ENCODE measurements around the gene PALM2AKAP2. TPM values are rescaled to one million over a fixed set of nuclear protein-coding genes. Genes with fewer than 3 reads are reported as not detected.
A peak's percentile ranks its signal among the peaks of the same experiment; 100 is the strongest.

Gene PALM2AKAP2
- total and polyA plus RNA-seq, 5 donors, result 7.6 to 130 (median 85.2) TPM

DNA sequence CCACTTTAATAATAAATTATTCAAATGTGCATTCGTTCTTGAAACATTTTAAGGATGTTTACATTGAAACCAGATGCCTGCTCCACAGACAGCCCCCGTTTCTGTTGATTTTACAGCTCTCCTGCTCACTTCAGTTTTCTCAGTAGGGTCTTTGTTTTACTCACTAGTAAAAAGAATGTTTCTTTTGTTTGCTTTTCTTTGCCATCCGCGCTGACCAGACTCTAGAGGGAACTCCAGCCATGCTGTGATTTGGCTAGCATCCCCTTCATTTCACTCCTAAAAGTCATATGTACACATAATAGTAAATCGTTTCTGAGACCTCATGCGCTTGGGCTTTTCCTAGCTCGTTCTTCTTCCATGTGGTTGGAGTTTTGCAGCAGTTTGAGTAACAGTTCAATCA lies 28.7 kb upstream of the PALM2AKAP2 start:
- intact Hi-C loops (cut with DNase I), result no loop called here
- Histone ChIP-seq H3K4me1 (ENCODE audit: control insufficient read depth, insufficient read depth, low read length) (no peaks in the 10 kb centered on the region), H3K27me3 (ENCODE audit: control insufficient read depth, insufficient read depth) (no peaks in the 10 kb centered on the region), H3K9me3 (ENCODE audit: control insufficient read depth, low read length) (no peaks in the 10 kb centered on the region), H3K4me3 (ENCODE audit: low read length) (no peak overlapping the region), H3K27ac (ENCODE audit: low read length) (no peak overlapping the region)
- no peak for DNase-seq
- 41% methylated on average over 7 of the region's 7 CpGs for WGBS
- no peak for ATAC-seq

- Histone ChIP-seq H3K9me3 (ENCODE audit: control insufficient read depth, low read length) (no peaks in the 10 kb centered on the region), H3K27ac (ENCODE audit: low read length) (no peak overlapping the region), H3K4me3 (ENCODE audit: low read length) (no peak overlapping the region), H3K4me1 (ENCODE audit: control insufficient read depth, insufficient read depth, low read length) (no peaks in the 10 kb centered on the region), H3K27me3 (ENCODE audit: control insufficient read depth, insufficient read depth) (no peaks in the 10 kb centered on the region)
- intact Hi-C loops (cut with DNase I), result no loop called here
- no peak for ATAC-seq
- no peak for DNase-seq
- 81% methylated on average over 5 of the region's 5 CpGs for WGBS
These were observed 26.7 kb upstream of the PALM2AKAP2 start for GRCh38 chr9:109753308-109753707.

- no peaks in the 10 kb centered on the region for H3K9me3 ChIP-seq (ENCODE audit: control insufficient read depth, low read length)
- H3K4me1 ChIP-seq (ENCODE audit: control insufficient read depth, insufficient read depth, low read length), result no peaks in the 10 kb centered on the region
- intact Hi-C loops (cut with DNase I), result no loop called here
- H3K4me3 ChIP-seq (ENCODE audit: low read length), result no peak overlapping the region
- no peak for ATAC-seq
- 85% methylated on average over 2 of the region's 2 CpGs for WGBS
- no peak for DNase-seq
- no peaks in the 10 kb centered on the region for H3K27me3 ChIP-seq (ENCODE audit: control insufficient read depth, insufficient read depth)
- no peak overlapping the region for H3K27ac ChIP-seq (ENCODE audit: low read length)
These were observed 25.0 kb upstream of the PALM2AKAP2 start for GRCh38 chr9:109755040-109755439.

DNA sequence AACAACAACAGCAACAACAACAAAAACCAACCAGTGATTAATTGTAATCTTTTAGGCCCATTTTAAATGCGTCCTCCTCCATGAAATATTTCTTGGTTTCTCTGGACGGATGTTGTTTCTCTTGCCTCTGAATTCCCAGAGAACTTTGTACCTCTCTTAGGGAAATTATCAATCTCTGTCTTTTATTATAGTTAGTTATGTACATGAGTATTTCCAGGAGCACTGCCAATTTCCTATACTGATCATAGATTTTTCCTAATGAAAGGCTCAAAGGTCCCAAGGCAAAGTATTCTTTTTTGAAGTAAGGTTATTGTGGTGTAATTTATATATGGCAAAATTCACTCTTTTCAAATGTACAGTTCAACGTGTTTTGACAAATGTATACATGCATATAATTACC lies 20.4 kb upstream of the PALM2AKAP2 start:
- no peak for ATAC-seq
- 65% methylated on average over 3 of the region's 3 CpGs for WGBS

GRCh38 chr9:109765278-109765677 lies 14.7 kb upstream of the PALM2AKAP2 start:
- ATAC-seq, result no peak
- 93% methylated on average over 2 of the region's 2 CpGs for WGBS
- no peak overlapping the region for H3K4me3 ChIP-seq (ENCODE audit: low read length)

More for the DNA sequence above, 20.4 kb upstream of the PALM2AKAP2 start:
- Histone ChIP-seq H3K9me3 (ENCODE audit: control insufficient read depth, low read length) (no peaks in the 10 kb centered on the region), H3K27me3 (ENCODE audit: control insufficient read depth, insufficient read depth) (no peaks in the 10 kb centered on the region), H3K27ac (ENCODE audit: low read length) (no peak overlapping the region), H3K4me1 (ENCODE audit: control insufficient read depth, insufficient read depth, low read length) (no peaks in the 10 kb centered on the region), H3K4me3 (ENCODE audit: low read length) (no peak overlapping the region)
- intact Hi-C loops (cut with DNase I), result no loop called here
- DNase-seq, result no peak

DNA sequence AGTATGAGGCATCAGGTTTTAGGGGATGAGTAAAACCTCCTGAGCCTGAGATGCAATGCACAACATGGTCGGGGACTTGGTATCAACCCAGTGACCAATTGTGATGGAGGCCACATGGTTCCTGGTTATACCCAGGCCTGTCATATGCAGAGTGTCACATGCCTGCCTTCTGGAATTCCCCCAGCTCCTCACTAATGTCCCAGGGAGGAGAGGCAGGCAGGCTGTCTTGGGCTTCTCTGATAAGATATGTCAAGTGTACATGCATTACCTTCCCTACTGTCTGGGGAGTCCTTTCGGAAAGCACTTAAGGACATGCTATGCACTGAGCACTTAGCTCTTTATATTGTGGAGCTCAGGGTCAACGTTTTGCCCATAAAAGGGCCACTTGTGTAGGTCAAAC lies 14.2 kb upstream of the PALM2AKAP2 start:
- H3K27ac ChIP-seq (ENCODE audit: low read length), result no peak overlapping the region
- no peaks in the 10 kb centered on the region for H3K9me3 ChIP-seq (ENCODE audit: control insufficient read depth, low read length)
- no peaks in the 10 kb centered on the region for H3K27me3 ChIP-seq (ENCODE audit: control insufficient read depth, insufficient read depth)
- ATAC-seq (no peak), DNase-seq (no peak)
- 56% methylated on average over 3 of the region's 3 CpGs for WGBS
- H3K4me3 ChIP-seq (ENCODE audit: low read length), result no peak overlapping the region
- no peaks in the 10 kb centered on the region for H3K4me1 ChIP-seq (ENCODE audit: control insufficient read depth, insufficient read depth, low read length)
- intact Hi-C loops (cut with DNase I), result no loop called here

More at GRCh38 chr9:109765278-109765677, 14.7 kb upstream of the PALM2AKAP2 start:
- intact Hi-C loops (cut with DNase I), result no loop called here
- H3K27ac ChIP-seq (ENCODE audit: low read length), result no peak overlapping the region
- H3K27me3 ChIP-seq (ENCODE audit: control insufficient read depth, insufficient read depth), result no peaks in the 10 kb centered on the region
- no peaks in the 10 kb centered on the region for H3K4me1 ChIP-seq (ENCODE audit: control insufficient read depth, insufficient read depth, low read length)
- H3K9me3 ChIP-seq (ENCODE audit: control insufficient read depth, low read length), result no peaks in the 10 kb centered on the region
- no peak for DNase-seq

DNA sequence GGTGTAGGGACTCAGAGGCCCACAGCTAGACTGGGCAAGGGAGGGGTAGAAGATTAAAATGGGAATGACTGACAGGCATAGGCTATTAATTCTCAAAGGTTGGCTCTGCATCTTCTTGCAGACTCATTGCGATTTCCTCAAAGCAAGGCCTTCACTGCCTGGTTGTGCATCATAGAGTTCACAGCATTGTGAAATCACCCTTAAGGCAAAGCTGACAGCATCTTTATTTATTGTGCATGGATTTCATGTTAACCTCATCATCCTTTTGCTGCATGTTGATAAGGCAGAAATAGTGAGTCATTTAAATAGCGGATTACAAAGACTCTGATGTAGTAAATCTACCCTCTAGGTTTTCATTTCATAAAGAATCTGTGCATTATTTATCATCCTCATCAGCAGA lies 13.6 kb upstream of the PALM2AKAP2 start:
- Histone ChIP-seq H3K27ac (ENCODE audit: low read length) (no peak overlapping the region), H3K9me3 (ENCODE audit: control insufficient read depth, low read length) (no peaks in the 10 kb centered on the region), H3K27me3 (ENCODE audit: control insufficient read depth, insufficient read depth) (no peaks in the 10 kb centered on the region), H3K4me1 (ENCODE audit: control insufficient read depth, insufficient read depth, low read length) (peaks cover 3% of the 10 kb centered on the region), H3K4me3 (ENCODE audit: low read length) (no peak overlapping the region)
- ATAC-seq (no peak), DNase-seq (no peak)
- 85% methylated on average over 2 of the region's 2 CpGs for WGBS
- intact Hi-C loops (cut with DNase I), result no loop called here

DNA sequence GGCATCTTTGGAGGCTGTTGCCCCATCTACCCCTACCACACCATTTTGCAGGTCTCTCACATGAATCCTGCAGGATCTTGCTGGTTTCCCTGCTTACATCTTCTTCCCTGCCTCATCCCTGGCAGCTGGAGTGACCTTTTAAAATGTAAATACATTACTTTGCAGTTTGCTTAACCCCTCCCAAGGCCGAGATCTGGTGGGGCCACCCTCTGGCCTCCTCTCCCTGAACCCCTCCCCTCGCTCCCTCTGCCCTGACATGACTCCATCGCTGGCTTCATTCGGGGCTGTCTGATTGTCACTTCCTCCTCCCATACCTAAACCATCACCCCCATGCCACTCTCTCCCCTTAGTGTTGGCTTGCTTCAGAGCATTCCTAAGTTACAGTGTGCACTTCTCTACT lies 12.6 kb upstream of the PALM2AKAP2 start:
- Histone ChIP-seq H3K4me3 (ENCODE audit: low read length) (no peak overlapping the region), H3K27ac (ENCODE audit: low read length) (no peak overlapping the region), H3K27me3 (ENCODE audit: control insufficient read depth, insufficient read depth) (no peaks in the 10 kb centered on the region), H3K4me1 (ENCODE audit: control insufficient read depth, insufficient read depth, low read length) (peaks cover 3% of the 10 kb centered on the region), H3K9me3 (ENCODE audit: control insufficient read depth, low read length) (no peaks in the 10 kb centered on the region)
- DNase-seq, result no peak
- WGBS, result 50% methylated on average over 4 of the region's 4 CpGs
- intact Hi-C loops (cut with DNase I), result no loop called here
- no peak for ATAC-seq

DNA sequence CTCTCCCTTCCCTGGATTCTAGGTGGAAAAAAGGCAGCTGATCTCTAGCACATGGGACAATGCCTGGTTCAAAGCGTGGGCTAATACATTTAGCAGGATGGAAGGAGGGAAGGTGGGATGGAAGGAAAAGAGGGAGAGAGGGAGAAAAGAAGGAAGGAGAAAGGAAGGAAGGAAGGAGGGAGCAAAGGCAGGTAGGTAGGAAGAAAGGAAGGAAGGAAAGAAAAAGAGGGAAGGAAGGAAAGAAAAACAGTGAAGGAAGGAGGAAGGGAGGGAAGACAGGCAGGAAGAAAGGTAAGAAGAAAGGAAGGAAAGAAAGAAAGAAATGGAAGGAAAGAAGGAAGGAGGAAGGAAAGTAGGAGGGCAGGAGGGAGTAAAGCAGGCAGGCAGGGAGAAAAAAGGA lies 12.2 kb upstream of the PALM2AKAP2 start:
- peaks cover 3% of the 10 kb centered on the region for H3K4me1 ChIP-seq (ENCODE audit: control insufficient read depth, insufficient read depth, low read length)
- H3K9me3 ChIP-seq (ENCODE audit: control insufficient read depth, low read length), result no peaks in the 10 kb centered on the region
- H3K27me3 ChIP-seq (ENCODE audit: control insufficient read depth, insufficient read depth), result no peaks in the 10 kb centered on the region
- no peak overlapping the region for H3K27ac ChIP-seq (ENCODE audit: low read length)
- ATAC-seq (no peak), DNase-seq (no peak)
- intact Hi-C loops (cut with DNase I), result no loop called here
- no peak overlapping the region for H3K4me3 ChIP-seq (ENCODE audit: low read length)
- 79% methylated on average over 1 of the region's 1 CpG for WGBS

GRCh38 chr9:109769250-109769649 lies 10.7 kb upstream of the PALM2AKAP2 start:
- Histone ChIP-seq H3K27ac (ENCODE audit: low read length) (no peak overlapping the region), H3K9me3 (ENCODE audit: control insufficient read depth, low read length) (no peaks in the 10 kb centered on the region), H3K27me3 (ENCODE audit: control insufficient read depth, insufficient read depth) (no peaks in the 10 kb centered on the region), H3K4me3 (ENCODE audit: low read length) (no peak overlapping the region), H3K4me1 (ENCODE audit: control insufficient read depth, insufficient read depth, low read length) (peaks cover 3% of the 10 kb centered on the region)
- DNase-seq, result no peak
- intact Hi-C loops (cut with DNase I), result no loop called here
- WGBS, result 20% methylated on average over 2 of the region's 2 CpGs
- peak; percentile 77 to 85 for ATAC-seq

GRCh38 chr9:109770101-109770500 lies 9.9 kb upstream of the PALM2AKAP2 start:
- DNase-seq (no peak), ATAC-seq (no peak)
- H3K9me3 ChIP-seq (ENCODE audit: control insufficient read depth, low read length), result no peaks in the 10 kb centered on the region
- H3K27me3 ChIP-seq (ENCODE audit: control insufficient read depth, insufficient read depth), result no peaks in the 10 kb centered on the region
- no peak overlapping the region for H3K27ac ChIP-seq (ENCODE audit: low read length)
- no peak overlapping the region for H3K4me3 ChIP-seq (ENCODE audit: low read length)
- WGBS, result 96% methylated on average over 1 of the region's 1 CpG
- peaks cover 3% of the 10 kb centered on the region for H3K4me1 ChIP-seq (ENCODE audit: control insufficient read depth, insufficient read depth, low read length)
- intact Hi-C loops (cut with DNase I), result loop anchor here in 1 of 4 donors (10.0 kb wide), 1 partner anchor 55 kb away; no protein-coding TSS in a partner anchor

GRCh38 chr9:109771087-109771486 lies 8.9 kb upstream of the PALM2AKAP2 start:
- intact Hi-C loops (cut with DNase I), result loop anchor here in 1 of 4 donors (10.0 kb wide), 1 partner anchor 56 kb away; no protein-coding TSS in a partner anchor
- Histone ChIP-seq H3K4me1 (ENCODE audit: control insufficient read depth, insufficient read depth, low read length) (peaks cover 3% of the 10 kb centered on the region), H3K27me3 (ENCODE audit: control insufficient read depth, insufficient read depth) (no peaks in the 10 kb centered on the region), H3K4me3 (ENCODE audit: low read length) (no peak overlapping the region), H3K27ac (ENCODE audit: low read length) (no peak overlapping the region), H3K9me3 (ENCODE audit: control insufficient read depth, low read length) (no peaks in the 10 kb centered on the region)
- 24% methylated on average over 2 of the region's 2 CpGs for WGBS
- ATAC-seq (no peak), DNase-seq (no peak)
